Neural crest cell (in vitro differentiated cells): ENCODE measurements around the gene SLC25A21. TPM values are rescaled to one million over a fixed set of nuclear protein-coding genes. Genes with fewer than 3 reads are reported as not detected.

Experiments
- DNase-seq: peaks from one replicate; pipeline ENCODE4 v3.0.0; 2021; ENCODE audit warnings: low read depth, mixed read lengths, low spot score
- H3K27ac Mint-ChIP-seq: one replicate; pipeline ENCODE4 v1.8.0; 2021; ENCODE audit warnings: mild to moderate bottlenecking, mixed read lengths; ENCODE audit not compliant: unreplicated experiment
- H3K27me3 Mint-ChIP-seq: 2 replicates; pipeline ENCODE4 v1.8.0; 2021; ENCODE audit warnings: low read depth, mild to moderate bottlenecking, mixed read lengths
- H3K36me3 Mint-ChIP-seq: 2 replicates; pipeline ENCODE4 v1.8.0; 2021; ENCODE audit warnings: low read depth, mild to moderate bottlenecking, mixed read lengths
- H3K4me1 Mint-ChIP-seq: 2 replicates; pipeline ENCODE4 v1.8.0; 2021; ENCODE audit warnings: mixed read lengths
- H3K4me3 Mint-ChIP-seq: one replicate; pipeline ENCODE4 v1.8.0; 2021; ENCODE audit warnings: mild to moderate bottlenecking, mixed read lengths
- H3K9me3 Mint-ChIP-seq: 2 replicates; pipeline ENCODE4 v1.8.0; 2021; ENCODE audit warnings: mixed read lengths
- total RNA-seq: library from RNA; stranded (reverse); gene quantifications from 2 replicates; pipeline ENCODE4 v1.2.1, GENCODE V29; 2021
- TF ChIP-seq, protein P1 (sequence below): fragments of 200-600 bp; sonication (generic); conservative IDR thresholded peaks from 2 replicates; pipeline ENCODE4 v1.5.0; 2021; ENCODE audit warnings: antibody characterized with exemption, mild to moderate bottlenecking

The SLC25A21 gene
- total RNA-seq, 1 donor from 2014 or later: 2.2 TPM

GRCh38 chr14:37061697-37062096 lies 110.7 kb downstream of the SLC25A21 start:
- Mint-ChIP-seq H3K9me3 (no peaks in the 10 kb centered on the region), H3K4me3 (no peak overlapping the region), H3K4me1 (no peaks in the 10 kb centered on the region), H3K27ac (no peak overlapping the region), H3K27me3 (no peaks in the 10 kb centered on the region), H3K36me3 (no peaks in the 10 kb centered on the region)
- DNase-seq: no peak
- TF ChIP-seq, protein P1, sequence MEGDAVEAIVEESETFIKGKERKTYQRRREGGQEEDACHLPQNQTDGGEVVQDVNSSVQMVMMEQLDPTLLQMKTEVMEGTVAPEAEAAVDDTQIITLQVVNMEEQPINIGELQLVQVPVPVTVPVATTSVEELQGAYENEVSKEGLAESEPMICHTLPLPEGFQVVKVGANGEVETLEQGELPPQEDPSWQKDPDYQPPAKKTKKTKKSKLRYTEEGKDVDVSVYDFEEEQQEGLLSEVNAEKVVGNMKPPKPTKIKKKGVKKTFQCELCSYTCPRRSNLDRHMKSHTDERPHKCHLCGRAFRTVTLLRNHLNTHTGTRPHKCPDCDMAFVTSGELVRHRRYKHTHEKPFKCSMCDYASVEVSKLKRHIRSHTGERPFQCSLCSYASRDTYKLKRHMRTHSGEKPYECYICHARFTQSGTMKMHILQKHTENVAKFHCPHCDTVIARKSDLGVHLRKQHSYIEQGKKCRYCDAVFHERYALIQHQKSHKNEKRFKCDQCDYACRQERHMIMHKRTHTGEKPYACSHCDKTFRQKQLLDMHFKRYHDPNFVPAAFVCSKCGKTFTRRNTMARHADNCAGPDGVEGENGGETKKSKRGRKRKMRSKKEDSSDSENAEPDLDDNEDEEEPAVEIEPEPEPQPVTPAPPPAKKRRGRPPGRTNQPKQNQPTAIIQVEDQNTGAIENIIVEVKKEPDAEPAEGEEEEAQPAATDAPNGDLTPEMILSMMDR: no peak

DNA sequence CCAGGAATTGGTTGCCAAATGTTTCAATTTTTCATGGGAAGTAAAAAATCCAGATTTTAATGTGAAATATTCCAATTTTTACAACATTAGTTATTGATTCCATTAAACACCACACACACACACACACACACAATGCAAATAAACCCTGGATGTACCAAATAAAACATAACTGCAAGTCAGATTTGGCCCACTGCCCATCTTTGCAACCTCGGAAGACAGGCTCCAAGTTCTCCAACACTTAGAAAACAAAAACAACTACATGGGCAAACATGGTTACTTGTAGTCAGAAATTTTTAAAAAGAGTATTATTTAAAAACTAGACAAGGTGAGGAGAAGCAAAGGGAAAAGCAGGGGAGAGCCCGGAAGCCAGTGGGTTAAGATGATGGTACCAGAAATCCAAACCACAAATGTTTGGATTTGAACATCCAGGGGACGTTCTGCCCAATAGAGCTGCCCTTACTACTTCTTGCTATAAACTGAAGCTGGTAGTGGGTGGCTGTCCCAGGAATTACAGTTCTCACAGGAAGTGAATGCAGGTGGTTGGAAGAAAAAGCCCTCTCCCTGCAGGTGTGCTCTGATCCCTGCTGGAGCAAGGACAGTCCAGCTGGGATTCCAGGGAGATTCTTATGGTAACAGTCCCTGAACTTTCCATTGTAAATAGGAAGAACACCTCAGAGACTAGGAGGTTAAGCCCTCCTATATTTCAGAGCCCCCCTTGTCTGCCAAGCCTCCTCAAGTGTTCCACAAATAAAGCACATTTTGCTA lies 111.7 kb downstream of the SLC25A21 start:
- Mint-ChIP-seq H3K4me1 (no peaks in the 10 kb centered on the region), H3K9me3 (peaks cover 3% of the 10 kb centered on the region), H3K36me3 (no peaks in the 10 kb centered on the region), H3K27me3 (no peaks in the 10 kb centered on the region), H3K27ac (no peak overlapping the region), H3K4me3 (no peak overlapping the region)
- TF ChIP-seq, protein P1: no peak
- no peak for DNase-seq

DNA sequence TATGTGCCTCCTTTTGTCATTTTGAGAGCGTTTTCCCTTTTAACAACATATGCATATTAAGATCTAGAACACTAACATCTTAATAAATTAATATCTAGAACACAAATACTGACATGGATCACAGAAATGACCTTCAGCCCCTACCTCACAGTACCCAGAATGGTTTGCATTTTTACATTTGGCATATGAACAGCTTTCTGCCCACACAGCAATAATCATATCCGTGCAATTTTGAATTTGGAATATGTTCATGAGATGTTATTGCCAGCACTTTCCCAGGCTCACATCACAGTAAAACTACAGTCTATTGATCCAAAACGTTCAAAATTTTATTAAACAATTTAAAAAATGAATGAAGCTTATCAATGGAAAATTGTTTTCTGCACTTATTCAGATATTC lies 114.6 kb downstream of the SLC25A21 start:
- H3K4me1 Mint-ChIP-seq: no peaks in the 10 kb centered on the region
- no peaks in the 10 kb centered on the region for H3K27me3 Mint-ChIP-seq
- DNase-seq: no peak
- H3K27ac Mint-ChIP-seq: no peak overlapping the region
- no peaks in the 10 kb centered on the region for H3K36me3 Mint-ChIP-seq
- TF ChIP-seq, protein P1: no peak
- H3K9me3 Mint-ChIP-seq: peaks cover 8% of the 10 kb centered on the region
- H3K4me3 Mint-ChIP-seq: no peak overlapping the region

DNA sequence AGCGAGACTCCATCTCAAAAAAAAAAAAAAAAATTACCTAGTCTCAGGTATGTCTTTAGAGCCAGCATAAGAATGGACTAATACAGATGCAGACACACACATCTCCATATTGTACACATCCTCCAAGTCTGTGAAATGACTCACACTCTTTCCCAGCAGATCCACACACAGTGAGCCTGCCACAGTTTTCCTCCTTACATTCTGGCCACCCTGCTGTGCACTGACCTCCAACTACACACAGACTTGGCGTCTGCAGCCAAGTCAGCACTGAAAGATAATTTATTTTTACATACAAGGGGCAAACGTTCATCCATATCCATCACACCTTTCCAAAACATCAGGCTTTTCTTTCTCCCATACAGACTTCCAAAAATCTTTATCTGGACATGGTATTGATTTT lies 115.9 kb downstream of the SLC25A21 start:
- Mint-ChIP-seq H3K27me3 (no peaks in the 10 kb centered on the region), H3K9me3 (peaks cover 8% of the 10 kb centered on the region), H3K27ac (no peak overlapping the region), H3K4me1 (no peaks in the 10 kb centered on the region), H3K36me3 (no peaks in the 10 kb centered on the region), H3K4me3 (no peak overlapping the region)
- TF ChIP-seq, protein P1: no peak
- no peak for DNase-seq

GRCh38 chr14:37054869-37055268 lies 117.5 kb downstream of the SLC25A21 start:
- no peak overlapping the region for H3K4me3 Mint-ChIP-seq
- no peaks in the 10 kb centered on the region for H3K36me3 Mint-ChIP-seq
- no peaks in the 10 kb centered on the region for H3K27me3 Mint-ChIP-seq
- DNase-seq: no peak
- TF ChIP-seq, protein P1: no peak
- H3K9me3 Mint-ChIP-seq: peaks cover 8% of the 10 kb centered on the region
- H3K27ac Mint-ChIP-seq: no peak overlapping the region
- no peaks in the 10 kb centered on the region for H3K4me1 Mint-ChIP-seq
